Measurements from ENCODE around the gene BCKDHB. TPM values are rescaled to one million over a fixed set of nuclear protein-coding genes. Genes with fewer than 3 reads are reported as not detected.
"Not testable (repeated sequence)": the region's sequence is repeated elsewhere in the genome, so short reads cannot be mapped to it uniquely, and the experiment has no call there.

Gene BCKDHB
- total RNA-seq, 1 donor = 11.7 TPM

DNA sequence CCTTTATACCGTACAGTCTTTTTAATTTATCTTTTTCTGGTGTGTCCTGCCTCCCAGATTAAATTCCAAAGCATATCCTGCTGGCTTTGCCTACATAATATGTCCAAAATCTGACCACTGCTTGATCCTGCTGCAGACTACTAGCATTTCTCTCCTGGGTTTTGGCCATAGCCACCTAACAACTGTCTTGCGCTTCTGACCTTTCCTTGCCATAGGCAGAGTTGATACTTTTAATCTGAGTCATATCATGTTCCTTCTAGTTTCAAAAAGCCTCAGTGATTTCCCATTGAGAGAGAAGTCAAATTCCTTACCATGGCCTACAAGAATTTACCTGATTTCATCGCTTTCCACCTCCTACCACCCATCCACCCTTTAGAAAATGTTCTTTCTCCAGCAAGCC lies 104.8 kb downstream of the BCKDHB start:
- H3K4me3 ChIP-seq (ENCODE audit: low read depth, low read length) = no peak overlapping the region
- no peak for TF ChIP-seq CTCF (IDR thresholded peaks at IDR 0.05; ENCODE audit: insufficient read depth, low read depth, low read length)
- no peak for DNase-seq (ENCODE audit: low read depth)

DNA sequence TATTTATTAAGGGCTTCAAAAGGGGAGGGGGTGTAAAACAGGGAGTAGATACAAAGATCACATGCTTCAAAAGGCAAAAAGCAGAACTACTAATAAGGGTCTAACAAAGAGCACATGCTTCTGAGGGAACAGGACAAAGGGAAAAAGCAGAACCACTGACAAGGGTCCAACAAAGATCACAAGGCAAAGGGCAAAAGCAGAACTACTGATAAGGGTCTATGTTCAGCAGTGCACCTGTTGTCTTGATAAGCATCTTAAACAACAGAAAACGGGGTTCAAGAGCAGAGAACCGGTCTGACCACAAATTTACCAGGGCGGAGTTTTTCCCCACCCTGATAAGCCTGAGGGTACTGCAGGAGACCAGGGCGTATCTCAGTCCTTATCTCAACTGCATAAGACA lies 105.4 kb downstream of the BCKDHB start:
- DNase-seq (ENCODE audit: low read depth); H3K4me3 ChIP-seq (ENCODE audit: low read depth, low read length): not testable (repeated sequence)

- H3K4me3 ChIP-seq (ENCODE audit: low read depth, low read length) = no peak overlapping the region
- TF ChIP-seq CTCF (IDR thresholded peaks at IDR 0.05; ENCODE audit: insufficient read depth, low read depth, low read length) = peak; percentile 84
- peak; percentile 59 for DNase-seq (ENCODE audit: low read depth)
Observed at GRCh38 chr6:80214436-80215022, 108.1 kb downstream of the BCKDHB start.

- no peak overlapping the region for H3K4me3 ChIP-seq (ENCODE audit: low read depth, low read length)
- no peak for DNase-seq (ENCODE audit: low read depth)
- TF ChIP-seq CTCF (IDR thresholded peaks at IDR 0.05; ENCODE audit: insufficient read depth, low read depth, low read length) = no peak
Observed at GRCh38 chr6:80215063-80215462, 108.6 kb downstream of the BCKDHB start.

DNA sequence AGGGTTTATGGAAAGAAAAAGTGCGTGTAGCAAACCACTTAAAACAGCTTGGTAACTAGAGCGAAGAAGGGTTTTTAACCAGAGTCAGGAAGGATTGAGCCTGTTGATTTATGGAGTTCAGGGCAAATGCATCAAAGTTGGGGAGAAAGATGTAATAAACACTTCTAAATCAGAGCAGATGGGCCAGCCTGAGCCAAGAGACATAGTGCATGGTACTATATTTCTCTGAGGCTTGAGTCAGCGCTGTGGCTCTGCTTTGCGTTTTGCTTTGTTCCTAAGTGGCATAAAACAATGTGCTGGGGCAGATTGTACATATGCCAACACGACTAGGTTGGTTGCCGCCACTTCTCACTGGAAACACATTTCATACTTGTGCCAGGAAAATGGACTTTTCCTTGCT lies 111.3 kb downstream of the BCKDHB start:
- H3K4me3 ChIP-seq (ENCODE audit: low read depth, low read length) = no peak overlapping the region
- peak; percentile 25 for DNase-seq (ENCODE audit: low read depth)
- no peak for TF ChIP-seq CTCF (IDR thresholded peaks at IDR 0.05; ENCODE audit: insufficient read depth, low read depth, low read length)

GRCh38 chr6:80223743-80224212 lies 117.3 kb downstream of the BCKDHB start:
- H3K4me3 ChIP-seq (ENCODE audit: low read depth, low read length) = no peak overlapping the region
- TF ChIP-seq CTCF (IDR thresholded peaks at IDR 0.05; ENCODE audit: insufficient read depth, low read depth, low read length) = no peak
- DNase-seq (ENCODE audit: low read depth) = no peak

DNA sequence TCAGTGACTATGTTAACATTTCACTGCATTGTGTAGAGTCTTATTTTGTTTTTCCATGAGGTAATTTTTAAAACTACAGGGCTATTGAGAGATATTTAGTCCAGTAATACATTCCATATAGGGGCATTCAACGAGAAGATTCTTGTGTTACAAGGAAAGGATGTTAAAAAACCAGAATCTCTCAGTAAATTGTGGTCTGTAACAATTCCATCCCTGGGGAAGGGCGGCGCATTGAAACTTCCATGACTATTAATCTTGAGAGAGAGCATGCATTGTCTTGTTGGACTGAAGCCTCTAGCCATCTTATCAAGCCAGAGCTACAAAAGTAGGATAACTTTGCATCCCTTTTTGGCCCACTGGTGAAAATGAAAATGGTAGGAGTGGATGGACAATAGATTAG lies 119.7 kb downstream of the BCKDHB start:
- no peak for DNase-seq (ENCODE audit: low read depth)
- no peak for TF ChIP-seq CTCF (IDR thresholded peaks at IDR 0.05; ENCODE audit: insufficient read depth, low read depth, low read length)
- H3K4me3 ChIP-seq (ENCODE audit: low read depth, low read length) = no peak overlapping the region

All from fibroblast of villous mesenchyme (primary cell).